Activated CD8-positive, alpha-beta T cell treated with anti-CD3 and anti-CD28 coated beads for 36 hours (primary cell): ENCODE data around the gene LDB2. TPM values are rescaled to one million over a fixed set of nuclear protein-coding genes. Genes with fewer than 3 reads are reported as not detected.

Experiments used
- ATAC-seq: fragments of 200-7000 bp; cut with Tn5 transposase; one replicate; pipeline ENCODE4 v1.10.0; 2021; ENCODE audit warnings: mild to moderate bottlenecking, moderate library complexity
- CTCF ChIA-PET: fragments of 350-600 bp; sonication (Branson Sonifier 250); formaldehyde crosslinking; loops from one replicate; lab custom pipeline; 2021; ENCODE audit warnings: antibody characterized with exemption; lab: Charles Lee
- POLR2A ChIA-PET: fragments of 350-600 bp; sonication (Branson Sonifier 250); formaldehyde crosslinking; loops from one replicate; lab custom pipeline; 2021; ENCODE audit warnings: antibody characterized with exemption; lab: Charles Lee
- DNase-seq: peaks from one replicate; pipeline ENCODE4 v3.0.0-alpha.2; 2020
- H3K27ac Mint-ChIP-seq: one replicate; pipeline ENCODE4 v1.8.0; 2021; ENCODE audit warnings: mild to moderate bottlenecking, mixed read lengths
- H3K27me3 Mint-ChIP-seq: one replicate; pipeline ENCODE4 v1.8.0; 2021; ENCODE audit warnings: mixed read lengths
- H3K36me3 Mint-ChIP-seq: one replicate; pipeline ENCODE4 v1.8.0; 2021; ENCODE audit warnings: low read depth, mixed read lengths
- H3K4me1 Mint-ChIP-seq: one replicate; pipeline ENCODE4 v1.8.0; 2021; ENCODE audit warnings: low read depth, mixed read lengths
- H3K4me3 Mint-ChIP-seq: one replicate; pipeline ENCODE4 v1.8.0; 2021; ENCODE audit warnings: mild to moderate bottlenecking, moderate library complexity, mixed read lengths
- H3K9me3 Mint-ChIP-seq: one replicate; pipeline ENCODE4 v1.8.0; 2021; ENCODE audit warnings: mixed read lengths
- CTCF ChIP-seq: fragments of 200-600 bp; IDR thresholded peaks from one replicate; pipeline ENCODE4 v1.8.0; 2022; ENCODE audit warnings: antibody characterized with exemption, mild to moderate bottlenecking
- intact Hi-C: fragments of 100-400 bp; cut with micrococcal nuclease; formaldehyde crosslinking; loops from one replicate; pipeline ENCODE4 v1.10.0; 2022
- total RNA-seq, 2 experiments: library from RNA; stranded (reverse); gene quantifications; one replicate each; pipeline ENCODE4 v1.2.3, GENCODE V29; 2021

LDB2 gene
- total RNA-seq, 2 experiments from 2014 or later, result not detected

GRCh38 chr4:16731776-16732380 lies 166.6 kb downstream of the LDB2 start:
- Mint-ChIP-seq H3K36me3 (no peaks in the 10 kb centered on the region), H3K4me1 (no peaks in the 10 kb centered on the region)
- intact Hi-C loops, result no loop called here

DNA sequence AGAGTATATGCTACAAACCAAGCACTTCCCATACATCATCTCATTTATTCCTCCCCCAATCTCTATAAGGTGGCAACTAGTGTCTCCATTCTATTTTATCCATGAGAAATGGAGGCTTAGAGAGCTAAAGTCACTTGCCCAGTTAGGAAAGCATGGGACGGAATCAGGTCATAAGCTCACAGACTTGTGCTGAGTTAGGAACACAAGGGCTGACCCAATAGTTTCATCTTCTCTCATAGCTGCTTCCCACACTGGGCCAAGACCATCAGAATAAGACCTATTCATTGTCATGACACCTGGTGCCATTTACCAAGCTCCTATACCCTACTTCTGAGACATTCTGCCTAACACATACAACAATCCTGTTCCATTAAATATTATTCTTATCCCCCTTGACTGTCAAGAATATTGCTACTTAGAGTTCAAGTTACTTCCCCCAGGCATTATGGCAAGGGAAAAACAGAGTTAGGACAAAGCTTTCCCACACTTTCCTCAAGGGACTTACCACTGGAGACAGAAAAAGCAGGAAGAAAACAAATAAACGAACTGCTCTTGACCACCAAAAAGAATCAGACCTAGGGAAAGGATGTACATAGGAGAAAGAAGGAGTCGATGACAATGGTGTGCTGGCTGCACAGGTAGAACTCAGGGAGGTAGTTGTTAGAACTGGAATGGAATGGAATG lies 167.8 kb downstream of the LDB2 start:
- Mint-ChIP-seq H3K27ac (no peak overlapping the region), H3K27me3 (peaks cover 5% of the 10 kb centered on the region), H3K36me3 (no peaks in the 10 kb centered on the region), H3K4me1 (no peaks in the 10 kb centered on the region), H3K4me3 (no peak overlapping the region), H3K9me3 (no peaks in the 10 kb centered on the region)
- ChIA-PET POLR2A (no interaction called here), CTCF (no interaction called here)
- no peak for TF ChIP-seq CTCF
- DNase-seq (no peak), ATAC-seq (no peak)
- intact Hi-C loops, result no loop called here

More at GRCh38 chr4:16731776-16732380, 166.6 kb downstream of the LDB2 start:
- no peak for DNase-seq
- no peak for TF ChIP-seq CTCF
- no peaks in the 10 kb centered on the region for H3K9me3 Mint-ChIP-seq
- ChIA-PET CTCF (interaction anchor here (1.1 kb wide), 1 partner anchor 61 kb away, joined by 3 read pairs; no protein-coding TSS in a partner anchor), POLR2A (no interaction called here)
- no peak overlapping the region for H3K4me3 Mint-ChIP-seq
- no peak for ATAC-seq
- H3K27ac Mint-ChIP-seq, result no peak overlapping the region
- peaks cover 6% of the 10 kb centered on the region for H3K27me3 Mint-ChIP-seq

DNA sequence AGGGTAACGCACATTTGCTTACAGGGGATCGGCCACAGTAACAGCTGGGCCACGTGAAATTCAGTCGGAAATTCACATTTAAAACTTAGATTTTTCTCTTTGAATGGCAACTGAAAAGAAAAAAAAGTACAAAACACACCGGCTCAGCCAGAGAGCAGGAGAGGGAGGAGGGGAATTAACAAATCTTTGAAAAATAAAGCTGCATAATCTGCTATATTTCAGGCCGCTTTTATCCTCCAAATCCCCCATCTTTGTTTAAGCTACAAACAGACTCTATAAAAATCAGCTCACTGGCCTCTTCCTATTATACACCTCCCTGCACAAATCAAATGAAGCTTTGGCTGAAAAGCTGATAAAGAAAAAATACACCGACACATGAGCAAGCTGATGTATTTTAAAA lies 169.1 kb downstream of the LDB2 start:
- DNase-seq (no peak), ATAC-seq (no peak)
- ChIA-PET POLR2A (no interaction called here), CTCF (interaction anchor here (1.6 kb wide), 1 partner anchor 187 kb away, joined by 4 read pairs; no protein-coding TSS in a partner anchor)
- intact Hi-C loops, result no loop called here
- no peaks in the 10 kb centered on the region for H3K36me3 Mint-ChIP-seq
- H3K27ac Mint-ChIP-seq, result no peak overlapping the region
- H3K4me1 Mint-ChIP-seq, result no peaks in the 10 kb centered on the region
- H3K9me3 Mint-ChIP-seq, result peaks cover 5% of the 10 kb centered on the region
- peaks cover 6% of the 10 kb centered on the region for H3K27me3 Mint-ChIP-seq
- TF ChIP-seq CTCF, result no peak
- no peak overlapping the region for H3K4me3 Mint-ChIP-seq

DNA sequence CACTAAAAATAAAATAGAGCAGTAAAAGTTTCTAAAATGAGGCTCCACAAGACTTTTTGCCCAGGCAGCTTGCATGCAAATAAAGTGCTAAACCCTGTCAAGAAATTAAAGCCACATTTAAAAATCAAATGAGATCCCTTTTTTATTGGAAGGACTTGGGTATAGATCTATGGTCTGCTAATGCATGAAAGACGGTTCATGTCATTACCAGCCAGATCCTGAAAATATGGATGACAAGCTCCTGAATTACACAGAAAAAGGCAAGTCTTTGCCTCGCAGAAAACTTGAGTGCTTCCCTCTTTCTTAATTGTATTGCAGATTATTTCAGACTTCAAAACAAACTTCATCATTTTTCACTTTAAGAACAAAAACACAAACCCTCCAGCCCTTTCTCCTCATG lies 169.6 kb downstream of the LDB2 start:
- Mint-ChIP-seq H3K4me3 (no peak overlapping the region), H3K9me3 (peaks cover 5% of the 10 kb centered on the region), H3K36me3 (no peaks in the 10 kb centered on the region), H3K27ac (no peak overlapping the region), H3K27me3 (peaks cover 6% of the 10 kb centered on the region), H3K4me1 (no peaks in the 10 kb centered on the region)
- TF ChIP-seq CTCF, result no peak
- ChIA-PET CTCF (interaction anchor here (1.6 kb wide), 1 partner anchor 187 kb away, joined by 4 read pairs; no protein-coding TSS in a partner anchor), POLR2A (no interaction called here)
- ATAC-seq (no peak), DNase-seq (no peak)
- intact Hi-C loops, result no loop called here

GRCh38 chr4:16728111-16728510 lies 170.3 kb downstream of the LDB2 start:
- Mint-ChIP-seq H3K4me1 (no peaks in the 10 kb centered on the region), H3K4me3 (no peak overlapping the region), H3K27me3 (peaks cover 11% of the 10 kb centered on the region), H3K9me3 (peaks cover 5% of the 10 kb centered on the region), H3K27ac (no peak overlapping the region), H3K36me3 (no peaks in the 10 kb centered on the region)
- no peak for TF ChIP-seq CTCF
- ATAC-seq (no peak), DNase-seq (no peak)
- ChIA-PET CTCF (interaction anchor here (1.6 kb wide), 1 partner anchor 188 kb away, joined by 4 read pairs; no protein-coding TSS in a partner anchor), POLR2A (no interaction called here)
- intact Hi-C loops, result no loop called here
